ENCODE measurements around the gene PDZK1IP1. TPM values are rescaled to one million over a fixed set of nuclear protein-coding genes. Genes with fewer than 3 reads are reported as not detected.
A peak's percentile ranks its signal among the peaks of the same experiment; 100 is the strongest.

The PDZK1IP1 gene
- total and polyA plus RNA-seq, 2 of the 13 experiments (the other 11 are each of a cell fraction or from before 2014, with no cell fraction given) = 0.24 to 1.6 TPM

DNA sequence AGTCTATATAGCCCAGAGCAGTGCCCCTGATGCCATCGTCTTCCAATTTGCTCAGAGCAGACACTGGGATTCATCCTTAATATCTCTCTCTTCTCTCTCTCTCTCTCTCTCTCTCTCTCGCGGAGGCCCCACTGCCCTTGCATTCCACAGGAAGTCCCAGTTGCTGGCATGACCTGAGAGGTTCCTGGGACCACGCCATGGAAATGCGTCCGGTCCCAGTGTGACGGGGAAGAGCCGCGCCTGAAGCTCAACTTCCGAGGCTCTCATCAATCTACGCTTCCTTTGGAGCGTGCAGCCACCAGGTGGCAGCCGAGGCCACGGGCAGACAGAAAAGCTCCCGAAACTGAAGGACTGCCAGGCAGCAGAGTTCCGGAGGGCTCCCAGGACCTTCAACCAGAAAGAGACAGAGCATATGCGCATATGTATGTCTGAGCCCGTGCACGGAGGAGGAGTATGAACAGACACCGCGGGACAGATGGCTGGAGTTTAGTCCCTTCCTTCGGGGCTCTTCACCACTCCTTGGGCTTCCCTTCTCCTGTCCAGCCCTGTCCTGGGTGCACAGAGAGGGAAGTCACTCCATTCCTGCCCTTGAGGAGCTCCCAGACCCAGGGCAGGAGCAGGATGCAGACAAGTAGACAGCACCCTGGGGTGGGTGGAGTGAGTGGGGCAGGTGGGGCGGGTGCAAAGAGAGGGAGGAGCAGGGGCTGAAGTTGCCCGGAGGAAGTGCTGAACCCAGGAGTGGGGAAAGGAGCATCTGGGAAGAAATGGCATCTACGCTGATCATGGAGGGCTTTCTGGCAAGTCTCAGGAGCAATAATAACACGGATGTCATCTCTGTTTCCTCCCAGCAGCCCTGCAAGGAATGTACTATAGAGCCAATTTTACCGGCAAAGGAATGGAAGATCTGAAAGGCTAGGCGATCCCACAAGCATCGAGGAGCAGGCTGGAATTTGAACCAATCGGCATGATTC lies 10.5 kb downstream of the PDZK1IP1 start (continued):
- TF ChIP-seq ZNF703 (CRISPR knock-in tag; IDR thresholded peaks at IDR 0.05; ENCODE audit: borderline replicate concordance) (no peak), ZNF121 (CRISPR knock-in tag; IDR thresholded peaks at IDR 0.05) (no peak), XBP1 (CRISPR knock-in tag; IDR thresholded peaks at IDR 0.05) (no peak), CHD2 (IDR thresholded peaks at IDR 0.05; ENCODE audit: low read depth, low read length) (no peak), TAF1 (CRISPR knock-in tag; IDR thresholded peaks at IDR 0.05) (no peak; the same call in 1 of the 2 replicates), TP53 (CRISPR knock-in tag; conservative IDR thresholded peaks at IDR 0.05) (no peak), HNRNPK (IDR thresholded peaks at IDR 0.05; ENCODE audit: low read depth, low read length, poor library complexity, severe bottlenecking) (peak; percentile 97), GATAD1 (CRISPR knock-in tag; IDR thresholded peaks at IDR 0.05) (peak; percentile 99), ZNF777 (CRISPR knock-in tag; IDR thresholded peaks at IDR 0.05) (no peak), CBX5 (CRISPR knock-in tag; IDR thresholded peaks at IDR 0.05; ENCODE audit: borderline replicate concordance) (peak; percentile 63; the same call in 1 of the 2 replicates), GTF2F1 (IDR thresholded peaks at IDR 0.05; ENCODE audit: low read length) (no peak), JARID2 (CRISPR knock-in tag; IDR thresholded peaks at IDR 0.05; ENCODE audit: insufficient replicate concordance) (no peak), GATAD2A (CRISPR knock-in tag; IDR thresholded peaks at IDR 0.05) (peak; percentile 62), EHMT2 (IDR thresholded peaks at IDR 0.05; ENCODE audit: borderline replicate concordance, low read depth, low read length) (no peak), ZSCAN29 (CRISPR knock-in tag; conservative IDR thresholded peaks at IDR 0.05) (no peak), JUND (CRISPR knock-in tag; IDR thresholded peaks at IDR 0.05) (no peak), ZNF563 (CRISPR knock-in tag; IDR thresholded peaks at IDR 0.05) (peak; percentile 49; the same call in 1 of the 2 replicates), FOXP1 (IDR thresholded peaks at IDR 0.05) (no peak), FOXP1 (CRISPR knock-in tag; IDR thresholded peaks at IDR 0.05) (no peak; the same call in 1 of the 2 replicates), SMC3 (IDR thresholded peaks at IDR 0.05; ENCODE audit: low read length) (peak; percentile 70), CAMTA2 (CRISPR knock-in tag; IDR thresholded peaks at IDR 0.05; ENCODE audit: borderline replicate concordance) (no peak), FOXM1 (CRISPR knock-in tag; IDR thresholded peaks at IDR 0.05) (no peak), ZNF484 (CRISPR knock-in tag; IDR thresholded peaks at IDR 0.05; ENCODE audit: borderline replicate concordance, low read depth) (no peak), PAX8 (CRISPR knock-in tag; IDR thresholded peaks at IDR 0.05; ENCODE audit: borderline replicate concordance) (no peak), ZNF44 (CRISPR knock-in tag; IDR thresholded peaks at IDR 0.05) (no peak)
- TF ChIP-seq, protein P1, sequence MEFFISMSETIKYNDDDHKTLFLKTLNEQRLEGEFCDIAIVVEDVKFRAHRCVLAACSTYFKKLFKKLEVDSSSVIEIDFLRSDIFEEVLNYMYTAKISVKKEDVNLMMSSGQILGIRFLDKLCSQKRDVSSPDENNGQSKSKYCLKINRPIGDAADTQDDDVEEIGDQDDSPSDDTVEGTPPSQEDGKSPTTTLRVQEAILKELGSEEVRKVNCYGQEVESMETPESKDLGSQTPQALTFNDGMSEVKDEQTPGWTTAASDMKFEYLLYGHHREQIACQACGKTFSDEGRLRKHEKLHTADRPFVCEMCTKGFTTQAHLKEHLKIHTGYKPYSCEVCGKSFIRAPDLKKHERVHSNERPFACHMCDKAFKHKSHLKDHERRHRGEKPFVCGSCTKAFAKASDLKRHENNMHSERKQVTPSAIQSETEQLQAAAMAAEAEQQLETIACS (CRISPR knock-in tag; IDR thresholded peaks at IDR 0.05) = no peak
- TF ChIP-seq, protein P2, sequence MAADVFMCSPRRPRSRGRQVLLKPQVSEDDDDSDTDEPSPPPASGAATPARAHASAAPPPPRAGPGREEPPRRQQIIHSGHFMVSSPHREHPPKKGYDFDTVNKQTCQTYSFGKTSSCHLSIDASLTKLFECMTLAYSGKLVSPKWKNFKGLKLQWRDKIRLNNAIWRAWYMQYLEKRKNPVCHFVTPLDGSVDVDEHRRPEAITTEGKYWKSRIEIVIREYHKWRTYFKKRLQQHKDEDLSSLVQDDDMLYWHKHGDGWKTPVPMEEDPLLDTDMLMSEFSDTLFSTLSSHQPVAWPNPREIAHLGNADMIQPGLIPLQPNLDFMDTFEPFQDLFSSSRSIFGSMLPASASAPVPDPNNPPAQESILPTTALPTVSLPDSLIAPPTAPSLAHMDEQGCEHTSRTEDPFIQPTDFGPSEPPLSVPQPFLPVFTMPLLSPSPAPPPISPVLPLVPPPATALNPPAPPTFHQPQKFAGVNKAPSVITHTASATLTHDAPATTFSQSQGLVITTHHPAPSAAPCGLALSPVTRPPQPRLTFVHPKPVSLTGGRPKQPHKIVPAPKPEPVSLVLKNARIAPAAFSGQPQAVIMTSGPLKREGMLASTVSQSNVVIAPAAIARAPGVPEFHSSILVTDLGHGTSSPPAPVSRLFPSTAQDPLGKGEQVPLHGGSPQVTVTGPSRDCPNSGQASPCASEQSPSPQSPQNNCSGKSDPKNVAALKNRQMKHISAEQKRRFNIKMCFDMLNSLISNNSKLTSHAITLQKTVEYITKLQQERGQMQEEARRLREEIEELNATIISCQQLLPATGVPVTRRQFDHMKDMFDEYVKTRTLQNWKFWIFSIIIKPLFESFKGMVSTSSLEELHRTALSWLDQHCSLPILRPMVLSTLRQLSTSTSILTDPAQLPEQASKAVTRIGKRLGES (CRISPR knock-in tag; IDR thresholded peaks at IDR 0.05; ENCODE audit: borderline replicate concordance) = no peak
- TF ChIP-seq, protein P3, sequence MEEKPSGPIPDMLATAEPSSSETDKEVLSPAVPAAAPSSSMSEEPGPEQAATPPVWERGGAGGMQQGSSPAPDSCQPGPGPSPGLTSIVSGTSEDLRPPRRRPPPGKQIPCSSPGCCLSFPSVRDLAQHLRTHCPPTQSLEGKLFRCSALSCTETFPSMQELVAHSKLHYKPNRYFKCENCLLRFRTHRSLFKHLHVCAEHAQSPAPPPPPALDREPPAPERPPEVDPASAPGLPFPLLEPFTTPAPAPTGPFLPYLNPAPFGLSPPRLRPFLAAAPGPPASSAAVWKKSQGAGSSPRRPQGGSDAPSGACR (CRISPR knock-in tag; IDR thresholded peaks at IDR 0.05) = no peak

Measured in HepG2 (cell line).